ENCODE measurements around the gene STK38. TPM values are rescaled to one million over a fixed set of nuclear protein-coding genes. Genes with fewer than 3 reads are reported as not detected.
A peak's percentile ranks its signal among the peaks of the same experiment; 100 is the strongest.

STK38 gene
- polyA plus RNA-seq, 2 of the 4 experiments (the other 2 are of a cell fraction): 30.0 to 30.9 TPM

GRCh38 chr6:36594816-36595643 is 47.8 kb upstream of the STK38 start (continued):
- TF ChIP-seq PBX3 (IDR thresholded peaks at IDR 0.05) (no peak), MAFK (IDR thresholded peaks at IDR 0.05; ENCODE audit: partially characterized antibody) (no peak), CHD4 (IDR thresholded peaks at IDR 0.05; ENCODE audit: borderline replicate concordance) (no peak), EP300 (IDR thresholded peaks at IDR 0.05) (no peak), EHF (CRISPR knock-in tag; IDR thresholded peaks at IDR 0.05) (no peak; the same call in 1 of the 2 replicates), JUNB (IDR thresholded peaks at IDR 0.05) (no peak), MYC (IDR thresholded peaks at IDR 0.05; ENCODE audit: borderline replicate concordance, low read length) (no peak), POLR2AphosphoS2 (conservative IDR thresholded peaks at IDR 0.05; ENCODE audit: low read length) (no peak), CHD2 (IDR thresholded peaks at IDR 0.05; ENCODE audit: low read length, partially characterized antibody) (no peak), RCOR1 (IDR thresholded peaks at IDR 0.05; ENCODE audit: low read depth, low read length) (no peak), FOSL2 (IDR thresholded peaks at IDR 0.05) (no peak), FOSL2 (CRISPR knock-in tag; IDR thresholded peaks at IDR 0.05) (no peak), HOXB13 (CRISPR knock-in tag; IDR thresholded peaks at IDR 0.05; ENCODE audit: low read depth) (no peak), RFX5 (IDR thresholded peaks at IDR 0.05) (no peak), CBX2 (IDR thresholded peaks at IDR 0.05; ENCODE audit: borderline replicate concordance, low read depth) (no peak), BHLHE40 (IDR thresholded peaks at IDR 0.05; ENCODE audit: low read depth, low read length) (no peak), ZFP36 (IDR thresholded peaks at IDR 0.05; ENCODE audit: borderline replicate concordance, partially characterized antibody) (no peak), BCL3 (IDR thresholded peaks at IDR 0.05) (no peak), CBX8 (IDR thresholded peaks at IDR 0.05) (no peak)

GRCh38 chr6:36594029-36594815 is 46.9 kb upstream of the STK38 start, which contains the start of gene SRSF3:
TSS of gene SRSF3 (plus strand) at chr6:36594362. CDS start at chr6:36596763, 2,401 bp downstream.
- Histone ChIP-seq H3K9me3 (no peaks in the 10 kb centered on the region), H3K27ac (peak within 1 kb of the TSS; percentile 81 to 92), H3K4me1 (peaks cover 42% of the 10 kb centered on the region), H3K4me2 (peak within 1 kb of the TSS; percentile 96), H3K4me3 (peak within 1 kb of the TSS; percentile 86)
- peak; percentile 86 to 98 for DNase-seq (ENCODE audit: low read depth in 1 of 2, low spot score in 1 of 2)
- whole genome bisulfite sequencing (ENCODE audit: missing lambda C conversion rate): under 1% methylated on average over 48 of the region's 58 CpGs
- ChIA-PET CTCF (interaction anchor here (1.5 kb wide), 1 partner anchor 15 kb away, joined by 4 read pairs; no protein-coding TSS in a partner anchor), POLR2A (interaction anchor here (0.6 to 1.8 kb wide), 6 partner anchors 14 to 171 kb away, joined by 3 to 6 read pairs (median 4); no protein-coding TSS in a partner anchor)
- no peak for FAIRE-seq
- ATAC-seq: peak; percentile 92 to 97
- TF ChIP-seq POLR2AphosphoS2 (conservative IDR thresholded peaks at IDR 0.05; ENCODE audit: low read length) (0 out of 2 replicates have a peak, but pooled peaks have one; percentile 22), CEBPB (IDR thresholded peaks at IDR 0.05) (no peak), ZFP36 (IDR thresholded peaks at IDR 0.05; ENCODE audit: borderline replicate concordance, partially characterized antibody) (no peak), PBX3 (IDR thresholded peaks at IDR 0.05) (0 out of 2 replicates have a peak, but pooled peaks have one; percentile 38), REST (IDR thresholded peaks at IDR 0.05) (peak; percentile 41; the same call in 1 of the 2 replicates), HMGXB4 (CRISPR knock-in tag; IDR thresholded peaks at IDR 0.05; ENCODE audit: borderline replicate concordance) (no peak), HES2 (IDR thresholded peaks at IDR 0.05) (no peak), ESRRA (IDR thresholded peaks at IDR 0.05; ENCODE audit: borderline replicate concordance, low read length) (no peak), POLR2A (IDR thresholded peaks at IDR 0.05; ENCODE audit: low read length) (peak; percentile 97), CHD2 (IDR thresholded peaks at IDR 0.05; ENCODE audit: low read length, partially characterized antibody) (no peak), RNF2 (IDR thresholded peaks at IDR 0.05; ENCODE audit: borderline replicate concordance, low read depth) (no peak), EHF (CRISPR knock-in tag; IDR thresholded peaks at IDR 0.05) (no peak), CBX8 (IDR thresholded peaks at IDR 0.05) (no peak)

Measured in A549 (cell line).